ENCODE measurements around the gene QPRT. TPM values are rescaled to one million over a fixed set of nuclear protein-coding genes. Genes with fewer than 3 reads are reported as not detected.
"Not testable (repeated sequence)": the region's sequence is repeated elsewhere in the genome, so short reads cannot be mapped to it uniquely, and the experiment has no call there.

QPRT gene
- total and polyA plus RNA-seq, 4 donors: 79.4 to 143 (median 100) TPM

- TF ChIP-seq NR2F2 (IDR thresholded peaks at IDR 0.05) (no peak), HNF4A (conservative IDR thresholded peaks at IDR 0.05) (peak in 1 of 2 donors; percentile 23), EGR1 (IDR thresholded peaks at IDR 0.05; ENCODE audit: low read depth in 2 of 2) (no peak), CTCF (IDR thresholded peaks at IDR 0.05; ENCODE audit: low read depth, low read length, missing input control) (no peak), ZBTB33 (IDR thresholded peaks at IDR 0.05) (no peak), TAF1 (conservative IDR thresholded peaks at IDR 0.05) (no peak), MAX (IDR thresholded peaks at IDR 0.05) (no peak), GABPA (IDR thresholded peaks at IDR 0.05 in 1 of 2, conservative IDR thresholded peaks at IDR 0.05 in 1 of 2) (no peak), YY1 (IDR thresholded peaks at IDR 0.05) (no peak), RAD21 (IDR thresholded peaks at IDR 0.05) (no peak), RXRA (IDR thresholded peaks at IDR 0.05) (peak in 1 of 2 donors; percentile 19), ATF3 (IDR thresholded peaks at IDR 0.05) (no peak), FOXA2 (IDR thresholded peaks at IDR 0.05) (no peak), SP1 (IDR thresholded peaks at IDR 0.05) (no peak)
- 60% methylated on average over 41 of the region's 41 CpGs for WGBS
- no peak for DNase-seq (ENCODE audit: low spot score)
- Histone ChIP-seq H3K27ac (ENCODE audit: low read depth in 1 of 2, low read length in 2 of 2) (peak overlapping the region; percentile 55 to 75), H3K4me3 (ENCODE audit: low read depth in 1 of 3, low read length in 3 of 3) (no peak overlapping the region), H3K27me3 (ENCODE audit: control insufficient read depth in 4 of 4, insufficient read depth in 4 of 4, low read length in 3 of 4) (no peaks in the 10 kb centered on the region), H3K4me1 (ENCODE audit: control insufficient read depth in 4 of 4, insufficient read depth in 4 of 4, low read length in 3 of 4) (peaks cover 2 to 8% (median 5%) of the 10 kb centered on the region in 4 donors), H3K36me3 (ENCODE audit: control insufficient read depth in 4 of 4, insufficient read depth in 3 of 4, low read depth in 1 of 4, low read length in 3 of 4) (peaks cover 0 to 2% (median under 1%) of the 10 kb centered on the region in 4 donors), H3K9ac (ENCODE audit: low read depth in 1 of 2, low read length in 2 of 2) (no peak overlapping the region), H3K9me3 (ENCODE audit: control insufficient read depth in 4 of 4, low read length in 3 of 4) (no peaks in the 10 kb centered on the region)
These were observed 15.6 kb downstream of the QPRT start for GRCh38 chr16:29694384-29695195.

- not testable (repeated sequence) for H3K36me3 ChIP-seq (ENCODE audit: control insufficient read depth in 4 of 4, insufficient read depth in 3 of 4, low read depth in 1 of 4, low read length in 3 of 4); H3K9ac ChIP-seq (ENCODE audit: low read depth in 1 of 2, low read length in 2 of 2); H3K27ac ChIP-seq (ENCODE audit: low read depth in 1 of 2, low read length in 2 of 2); H3K9me3 ChIP-seq (ENCODE audit: control insufficient read depth in 4 of 4, low read length in 3 of 4); DNase-seq (ENCODE audit: low spot score); H3K4me1 ChIP-seq (ENCODE audit: control insufficient read depth in 4 of 4, insufficient read depth in 4 of 4, low read length in 3 of 4); H3K4me3 ChIP-seq (ENCODE audit: low read depth in 1 of 3, low read length in 3 of 3); H3K27me3 ChIP-seq (ENCODE audit: control insufficient read depth in 4 of 4, insufficient read depth in 4 of 4, low read length in 3 of 4)
- WGBS: 97% methylated on average over 3 of the region's 3 CpGs
These were observed 16.7 kb downstream of the QPRT start for GRCh38 chr16:29695675-29696074.

All from liver (tissue), 9 donors.